C4-2B (cell line): Measurements from ENCODE around the gene SOCS2.
"Not testable (repeated sequence)": the region's sequence is repeated elsewhere in the genome, so short reads cannot be mapped to it uniquely, and the experiment has no call there.

Experiments used
- H3K27ac ChIP-seq: fragments of 450-650 bp; 2 replicates; pipeline ENCODE4 v1.5.1; 2017
- ZFX ChIP-seq: fragments of 450-650 bp; IDR thresholded peaks from 2 replicates; pipeline ENCODE4 v1.6.1; 2017
- TF ChIP-seq, protein P1 (sequence below): fragments of 450-650 bp; conservative IDR thresholded peaks from 2 replicates; pipeline ENCODE4 v1.5.1; 2017; ENCODE audit warnings: mild to moderate bottlenecking

The SOCS2 gene

DNA sequence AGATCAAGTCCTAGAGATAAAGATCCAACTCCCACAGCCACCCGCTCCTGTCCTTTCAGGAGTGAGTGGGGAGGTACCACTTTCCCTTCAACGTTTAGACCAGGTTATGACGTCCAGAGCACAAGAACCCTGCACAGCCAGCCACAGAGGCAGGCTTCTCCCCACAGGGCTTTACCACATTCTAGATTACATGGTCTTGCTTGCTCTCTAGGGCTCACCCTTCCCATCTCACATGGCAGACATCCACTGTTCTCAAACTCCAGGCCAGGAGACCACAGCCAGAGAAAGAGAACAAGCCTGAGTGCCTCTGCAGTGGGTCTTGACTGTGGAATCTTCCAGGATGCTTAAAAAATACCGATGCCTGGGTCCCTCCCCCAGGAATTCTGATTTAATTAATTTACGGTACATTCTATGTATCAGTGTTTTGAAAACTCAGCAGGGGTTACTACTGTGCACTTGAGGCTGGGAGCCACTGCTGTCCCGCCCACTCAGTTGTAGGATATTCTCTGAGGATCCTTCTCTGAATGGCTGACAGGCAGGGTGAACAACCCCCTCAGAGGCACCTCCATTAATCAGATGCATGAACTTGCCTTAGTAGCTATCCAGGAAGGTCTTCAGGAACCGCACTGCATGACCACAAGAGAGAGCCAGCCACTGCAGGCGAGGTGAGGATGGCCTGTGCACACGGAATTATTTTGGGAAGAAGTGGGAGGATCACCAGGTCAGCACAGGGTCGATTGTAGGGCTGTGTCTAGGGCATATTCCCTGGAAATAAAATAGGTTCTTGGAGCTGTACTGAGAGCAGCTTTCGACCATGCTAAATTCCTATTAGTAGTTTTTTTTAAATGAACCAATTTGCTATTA is 21.5 kb upstream of the SOCS2 start:
- no peak overlapping the region for H3K27ac ChIP-seq
- TF ChIP-seq ZFX = no peak
- TF ChIP-seq, protein P1, sequence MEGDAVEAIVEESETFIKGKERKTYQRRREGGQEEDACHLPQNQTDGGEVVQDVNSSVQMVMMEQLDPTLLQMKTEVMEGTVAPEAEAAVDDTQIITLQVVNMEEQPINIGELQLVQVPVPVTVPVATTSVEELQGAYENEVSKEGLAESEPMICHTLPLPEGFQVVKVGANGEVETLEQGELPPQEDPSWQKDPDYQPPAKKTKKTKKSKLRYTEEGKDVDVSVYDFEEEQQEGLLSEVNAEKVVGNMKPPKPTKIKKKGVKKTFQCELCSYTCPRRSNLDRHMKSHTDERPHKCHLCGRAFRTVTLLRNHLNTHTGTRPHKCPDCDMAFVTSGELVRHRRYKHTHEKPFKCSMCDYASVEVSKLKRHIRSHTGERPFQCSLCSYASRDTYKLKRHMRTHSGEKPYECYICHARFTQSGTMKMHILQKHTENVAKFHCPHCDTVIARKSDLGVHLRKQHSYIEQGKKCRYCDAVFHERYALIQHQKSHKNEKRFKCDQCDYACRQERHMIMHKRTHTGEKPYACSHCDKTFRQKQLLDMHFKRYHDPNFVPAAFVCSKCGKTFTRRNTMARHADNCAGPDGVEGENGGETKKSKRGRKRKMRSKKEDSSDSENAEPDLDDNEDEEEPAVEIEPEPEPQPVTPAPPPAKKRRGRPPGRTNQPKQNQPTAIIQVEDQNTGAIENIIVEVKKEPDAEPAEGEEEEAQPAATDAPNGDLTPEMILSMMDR = no peak

DNA sequence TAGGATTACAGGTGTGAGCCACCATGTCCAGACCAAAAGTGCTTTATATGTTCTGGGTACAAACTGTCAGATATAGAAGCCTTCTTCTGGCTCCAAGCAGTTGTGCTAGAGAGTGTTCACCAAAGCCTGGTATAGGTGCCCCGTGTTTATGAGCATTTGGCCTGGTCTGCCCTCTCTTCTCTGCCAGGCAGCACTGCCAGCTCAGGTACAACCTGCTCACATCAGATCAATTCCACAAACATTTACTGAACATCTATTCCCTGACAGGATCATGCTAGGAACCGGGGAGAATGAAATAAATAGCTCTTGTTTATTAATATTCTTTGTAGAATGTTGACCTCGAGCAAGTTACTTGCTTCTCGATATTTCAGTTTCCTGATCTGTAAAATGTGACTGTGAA is 20.0 kb upstream of the SOCS2 start:
- TF ChIP-seq, protein P1 = no peak
- no peak for TF ChIP-seq ZFX

DNA sequence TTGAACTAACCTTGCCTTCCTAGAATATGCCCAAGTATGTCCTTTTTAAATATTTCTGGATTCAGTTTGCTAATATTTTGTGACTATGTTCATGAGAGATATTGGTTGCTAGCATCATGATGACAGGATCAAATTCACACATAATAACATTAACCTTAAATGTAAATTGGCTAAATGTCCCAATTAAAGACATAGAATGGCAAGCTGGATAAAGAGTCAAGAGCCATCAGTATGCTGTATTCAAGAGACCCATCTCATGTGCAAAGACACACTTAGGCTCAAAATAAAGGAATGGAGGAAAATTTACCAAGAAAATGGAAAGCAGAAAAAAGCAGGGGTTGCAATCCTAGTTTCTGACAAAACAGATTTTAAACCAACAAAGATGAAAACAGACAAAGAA is 14.6 kb upstream of the SOCS2 start:
- not testable (repeated sequence) for H3K27ac ChIP-seq

More for the DNA sequence above, 20.0 kb upstream of the SOCS2 start:
- H3K27ac ChIP-seq = peak overlapping the region; percentile 47

DNA sequence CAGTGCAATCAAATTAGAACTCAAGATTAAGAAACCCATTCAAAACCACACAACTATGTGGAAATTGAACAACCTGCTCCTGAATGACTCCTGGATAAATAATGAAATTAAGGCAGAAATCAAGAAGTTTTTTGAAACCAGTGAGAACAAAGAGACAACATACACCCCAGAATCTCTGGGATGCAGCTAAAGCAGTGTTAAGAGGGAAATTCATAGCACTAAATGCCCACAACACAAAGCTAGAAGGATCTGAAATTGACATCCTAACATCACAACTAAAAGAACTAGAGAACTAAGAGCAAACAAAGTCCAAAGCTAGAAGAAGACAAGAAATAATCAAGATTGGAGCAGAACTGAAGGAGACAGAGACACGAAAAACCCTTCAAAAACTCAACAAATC is 13.8 kb upstream of the SOCS2 start:
- not testable (repeated sequence) for H3K27ac ChIP-seq

DNA sequence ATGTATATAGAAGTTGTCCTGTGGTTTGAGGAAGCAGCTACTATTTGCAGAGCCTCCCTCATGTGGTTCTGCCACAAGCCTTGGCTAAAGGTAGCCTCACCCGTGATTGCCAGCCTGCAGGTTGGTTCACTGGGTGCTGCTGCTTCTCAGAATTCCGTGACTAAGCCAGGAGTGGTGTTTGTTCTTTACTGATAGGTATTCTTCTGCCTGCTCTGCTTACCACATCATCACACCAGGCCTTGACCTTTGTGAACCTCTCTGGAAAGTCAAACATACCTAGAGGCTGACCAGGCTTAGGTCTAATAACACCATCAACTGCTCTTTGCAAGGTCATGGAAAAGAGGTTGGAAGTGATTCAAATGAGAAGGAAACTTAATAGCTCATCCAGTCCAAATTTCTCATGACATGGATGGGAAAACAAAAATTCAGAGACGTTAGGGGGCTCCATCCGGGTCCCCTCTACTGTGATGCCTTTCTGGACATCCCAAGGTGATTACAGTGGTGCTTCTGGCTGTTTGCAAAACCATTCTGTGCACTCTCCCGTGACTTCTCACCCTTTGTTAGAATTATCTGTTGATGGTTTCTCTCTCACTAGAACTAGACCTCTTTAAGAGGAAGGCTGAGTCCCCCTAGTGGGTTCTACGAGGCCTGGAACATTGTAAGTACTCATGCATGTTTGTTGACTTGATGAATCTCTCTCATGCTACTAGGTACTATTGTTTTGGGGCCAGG is 8.5 kb upstream of the SOCS2 start:
- no peak overlapping the region for H3K27ac ChIP-seq
- no peak for TF ChIP-seq ZFX
- TF ChIP-seq, protein P1 = peak; percentile 16

DNA sequence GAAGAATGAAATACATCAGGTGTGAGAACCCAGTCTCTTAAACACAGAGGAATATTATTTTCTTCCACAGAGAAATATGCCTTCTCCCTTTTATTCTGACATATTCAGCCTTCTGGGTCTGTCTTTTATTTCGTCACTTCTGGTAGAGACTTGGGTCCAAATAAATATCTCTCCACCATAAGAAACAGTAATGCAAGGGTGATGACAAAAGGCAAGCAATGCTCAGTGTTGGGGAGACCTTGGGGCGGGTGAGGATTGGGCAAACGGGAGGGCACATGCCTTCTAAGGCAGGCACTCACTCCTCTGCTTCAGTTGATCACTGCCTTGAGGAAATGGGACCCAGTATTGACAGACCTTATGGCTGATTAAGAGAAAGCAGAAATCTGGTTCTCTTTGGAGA is 6.7 kb upstream of the SOCS2 start:
- H3K27ac ChIP-seq = no peak overlapping the region

DNA sequence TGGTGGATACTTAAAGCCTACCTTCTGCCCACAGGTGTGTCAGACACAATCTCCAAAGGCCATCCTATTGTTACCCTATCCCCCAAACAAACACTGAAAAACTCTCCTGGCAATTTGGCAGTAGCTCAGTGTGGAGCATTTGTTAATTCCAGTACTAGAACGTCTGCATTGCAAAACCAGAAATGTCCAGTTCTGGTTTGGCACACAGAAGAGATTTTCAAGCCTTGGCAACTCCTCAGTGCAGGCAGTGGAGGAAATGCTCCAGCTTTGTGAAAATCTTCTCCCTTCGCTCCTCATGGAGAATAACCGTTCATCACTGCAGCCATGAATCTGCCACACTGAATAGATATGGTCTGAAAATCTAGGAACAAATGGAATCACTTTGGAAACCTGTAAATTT is 5.3 kb upstream of the SOCS2 start:
- no peak for TF ChIP-seq ZFX
- TF ChIP-seq, protein P1 = no peak
- H3K27ac ChIP-seq = no peak overlapping the region

More for the DNA sequence above, 6.7 kb upstream of the SOCS2 start:
- TF ChIP-seq, protein P1 = no peak
- no peak for TF ChIP-seq ZFX

DNA sequence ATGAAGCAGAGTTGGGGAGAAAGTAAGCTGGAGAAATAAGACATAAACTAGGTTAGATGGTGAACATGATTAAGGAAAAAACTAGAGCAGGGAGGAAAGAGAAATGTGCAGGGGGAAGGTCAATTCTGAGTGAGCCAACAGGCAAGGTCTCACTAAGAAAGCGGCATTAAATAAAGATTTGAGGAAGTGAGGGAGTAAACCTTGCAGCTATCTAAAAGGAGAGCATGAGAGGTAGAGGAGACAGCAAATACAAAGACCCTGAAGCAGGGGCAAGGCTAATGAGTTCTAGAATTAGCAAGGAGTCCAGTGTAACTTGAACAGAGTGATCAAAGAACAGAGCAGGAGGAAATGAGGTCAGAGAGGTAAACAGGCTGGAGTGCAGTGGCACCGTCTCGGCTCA is 4.4 kb upstream of the SOCS2 start:
- TF ChIP-seq ZFX = no peak
- TF ChIP-seq, protein P1 = no peak
- H3K27ac ChIP-seq = no peak overlapping the region
